Measurements from ENCODE around the gene PKD1L1.

- TF ChIP-seq CTCF (conservative IDR thresholded peaks at IDR 0.05; ENCODE audit: low read depth, low read length) (no peak), EZH2 (IDR thresholded peaks at IDR 0.05; ENCODE audit: borderline replicate concordance, low read depth, low read length, poor library complexity, severe bottlenecking) (no peak)
Observed at GRCh38 chr7:47748041-47748440, 200.2 kb downstream of the PKD1L1 start.
